NT2/D1 (cell line): Measurements from ENCODE around the gene TRIM15.

ENCODE experiments used
- YY1 ChIP-seq: IDR thresholded peaks from 2 replicates; pipeline ENCODE4 v1.6.1; 2011; ENCODE audit not compliant: insufficient read length, insufficient read depth
- ZNF274 ChIP-seq: IDR thresholded peaks from 2 replicates; pipeline ENCODE4 v1.6.1; 2011; ENCODE audit warnings: mild to moderate bottlenecking, low read depth, low read length

DNA sequence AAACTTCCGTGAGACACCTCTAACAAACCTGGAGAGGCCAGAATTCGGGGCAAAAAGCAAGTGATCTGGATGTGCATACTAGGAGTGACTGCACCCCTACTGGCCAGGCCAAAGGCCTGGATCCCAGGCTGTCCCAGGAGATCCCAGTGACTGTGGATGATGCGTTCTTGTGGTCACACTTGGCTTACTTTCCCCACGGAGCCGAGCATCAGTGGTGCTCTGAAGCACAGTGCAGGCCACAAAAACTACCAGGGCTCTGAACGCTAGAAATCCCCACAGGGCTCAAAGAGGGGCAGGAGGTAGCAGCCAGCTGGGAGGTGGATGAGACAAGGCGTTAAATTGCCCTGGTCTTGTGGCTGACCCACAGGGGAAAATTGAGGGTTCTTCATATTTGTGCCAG is 42.8 kb downstream of the TRIM15 start:
- no peak for TF ChIP-seq YY1
- no peak for TF ChIP-seq ZNF274
